MM.1S (cell line): ENCODE measurements around the gene SPATA6.
"Not testable (repeated sequence)": the region's sequence is repeated elsewhere in the genome, so short reads cannot be mapped to it uniquely, and the experiment has no call there.

ENCODE experiments used
- DNase-seq: peaks from one replicate; pipeline ENCODE4 v3.0.0-alpha.2; 2015
- H2AFZ ChIP-seq: fragments of 300-600 bp; sonication (generic); 2 replicates; pipeline ENCODE4 v1.6.0; 2016; ENCODE audit warnings: antibody characterized with exemption, low read length
- H3F3A ChIP-seq: fragments of 300-600 bp; sonication (generic); 2 replicates; pipeline ENCODE4 v1.6.1; 2016; ENCODE audit warnings: mild to moderate bottlenecking, antibody characterized with exemption, low read length, moderate library complexity, mixed read lengths; ENCODE audit not compliant: insufficient read depth
- H3K27ac ChIP-seq: fragments of 300-600 bp; sonication (generic); 2 replicates; pipeline ENCODE4 v1.5.1; 2016; ENCODE audit warnings: mild to moderate bottlenecking, low read length
- H3K27me3 ChIP-seq: fragments of 300-600 bp; sonication (generic); replicated peaks from 2 replicates; pipeline ENCODE4 v1.6.0; 2016; ENCODE audit warnings: low read length; ENCODE audit not compliant: insufficient read depth
- H3K36me3 ChIP-seq: fragments of 300-600 bp; sonication (generic); replicated peaks from 2 replicates; pipeline ENCODE4 v1.6.1; 2016; ENCODE audit warnings: mild to moderate bottlenecking, low read length, mixed read lengths; ENCODE audit not compliant: insufficient read depth
- H3K4me1 ChIP-seq: fragments of 300-600 bp; sonication (generic); 2 replicates; pipeline ENCODE4 v1.6.1; 2016; ENCODE audit warnings: low read length, mixed read lengths
- H3K4me2 ChIP-seq: fragments of 300-600 bp; sonication (generic); 2 replicates; pipeline ENCODE4 v1.6.0; 2016; ENCODE audit warnings: low read depth, low read length
- H3K4me3 ChIP-seq: fragments of 300-600 bp; sonication (generic); 2 replicates; pipeline ENCODE4 v1.5.1; 2016; ENCODE audit warnings: low read length, mixed read lengths
- H3K79me2 ChIP-seq: fragments of 300-600 bp; sonication (generic); 2 replicates; pipeline ENCODE4 v1.6.1; 2016; ENCODE audit warnings: mixed run types, low read length, mixed read lengths
- H3K9ac ChIP-seq: fragments of 300-600 bp; sonication (generic); 2 replicates; pipeline ENCODE4 v1.6.1; 2016; ENCODE audit warnings: low read length, mixed read lengths
- H3K9me2 ChIP-seq: fragments of 300-600 bp; sonication (generic); replicated peaks from 2 replicates; pipeline ENCODE4 v1.6.1; 2016; ENCODE audit warnings: mild to moderate bottlenecking, low read length, mixed read lengths; ENCODE audit not compliant: insufficient read depth
- H3K9me3 ChIP-seq: fragments of 300-600 bp; sonication (generic); replicated peaks from 2 replicates; pipeline ENCODE4 v1.6.1; 2016; ENCODE audit warnings: mild to moderate bottlenecking, low read length, mixed read lengths; ENCODE audit not compliant: insufficient read depth
- H4K20me1 ChIP-seq: fragments of 300-600 bp; sonication (generic); 2 replicates; pipeline ENCODE4 v1.6.1; 2016; ENCODE audit warnings: mild to moderate bottlenecking, low read length, moderate library complexity, mixed read lengths; ENCODE audit not compliant: insufficient read depth
- CTCF ChIP-seq: fragments of 300-600 bp; sonication (generic); IDR thresholded peaks from 2 replicates; pipeline ENCODE4 v1.5.1; 2016; ENCODE audit warnings: antibody characterized with exemption, low read length, mixed read lengths
- EZH2 ChIP-seq: fragments of 300-600 bp; sonication (generic); optimal IDR thresholded peaks from 2 replicates; pipeline ENCODE3; 2017; ENCODE audit warnings: low read depth, mild to moderate bottlenecking, antibody characterized with exemption, low read length, mixed read lengths
- EZH2phosphoT487 ChIP-seq: fragments of 300-600 bp; sonication (generic); IDR thresholded peaks from 2 replicates; pipeline ENCODE4 v1.6.1; 2018; ENCODE audit warnings: antibody characterized with exemption, low read length

The SPATA6 gene

GRCh38 chr1:48333316-48333715 lies 138.7 kb downstream of the SPATA6 start:
- Histone ChIP-seq H3K27ac (no peak overlapping the region), H3K4me1 (no peaks in the 10 kb centered on the region), H3K4me3 (no peak overlapping the region), H2AFZ (no peak overlapping the region), H3K79me2 (no peaks in the 10 kb centered on the region), H3K27me3 (no peaks in the 10 kb centered on the region), H3K9ac (no peak overlapping the region), H3K4me2 (no peak overlapping the region), H4K20me1 (no peaks in the 10 kb centered on the region; the same call in 1 of the 2 replicates), H3F3A (no peaks in the 10 kb centered on the region), H3K9me2 (no peaks in the 10 kb centered on the region), H3K9me3 (no peaks in the 10 kb centered on the region), H3K36me3 (no peaks in the 10 kb centered on the region)
- no peak for TF ChIP-seq EZH2phosphoT487
- no peak for TF ChIP-seq CTCF
- TF ChIP-seq EZH2: no peak
- no peak for DNase-seq

- Histone ChIP-seq H3K27me3 (no peaks in the 10 kb centered on the region), H3K9me2 (no peaks in the 10 kb centered on the region), H3K79me2 (no peaks in the 10 kb centered on the region), H3K36me3 (no peaks in the 10 kb centered on the region), H3K9me3 (no peaks in the 10 kb centered on the region), H3K27ac (no peak overlapping the region), H3K4me3 (no peak overlapping the region), H2AFZ (no peak overlapping the region), H4K20me1 (no peaks in the 10 kb centered on the region; the same call in 1 of the 2 replicates), H3F3A (no peaks in the 10 kb centered on the region), H3K9ac (no peak overlapping the region), H3K4me1 (no peaks in the 10 kb centered on the region), H3K4me2 (no peak overlapping the region)
- no peak for DNase-seq
- no peak for TF ChIP-seq EZH2phosphoT487
- TF ChIP-seq EZH2: no peak
Measured at GRCh38 chr1:48332115-48332514, 139.9 kb downstream of the SPATA6 start.

GRCh38 chr1:48329905-48330304 lies 142.1 kb downstream of the SPATA6 start:
- Histone ChIP-seq H4K20me1 (no peaks in the 10 kb centered on the region; the same call in 1 of the 2 replicates), H3K4me2 (no peak overlapping the region), H3F3A (no peaks in the 10 kb centered on the region), H3K9me3 (no peaks in the 10 kb centered on the region), H3K9me2 (no peaks in the 10 kb centered on the region), H3K4me1 (no peaks in the 10 kb centered on the region), H3K9ac (no peak overlapping the region), H3K36me3 (no peaks in the 10 kb centered on the region), H2AFZ (no peak overlapping the region), H3K4me3 (no peak overlapping the region), H3K27me3 (no peaks in the 10 kb centered on the region), H3K27ac (no peak overlapping the region), H3K79me2 (no peaks in the 10 kb centered on the region)
- DNase-seq: no peak
- TF ChIP-seq EZH2: no peak
- TF ChIP-seq CTCF: no peak
- TF ChIP-seq EZH2phosphoT487: no peak

GRCh38 chr1:48329486-48329885 lies 142.5 kb downstream of the SPATA6 start:
- H3K4me1 ChIP-seq: no peaks in the 10 kb centered on the region
- H3K36me3 ChIP-seq: no peaks in the 10 kb centered on the region
- H3K79me2 ChIP-seq: no peaks in the 10 kb centered on the region
- H4K20me1 ChIP-seq: no peaks in the 10 kb centered on the region; the same call in 1 of the 2 replicates
- DNase-seq: no peak
- no peaks in the 10 kb centered on the region for H3K9me3 ChIP-seq
- no peak overlapping the region for H3K4me2 ChIP-seq
- TF ChIP-seq EZH2phosphoT487 (no peak), CTCF (no peak), EZH2 (no peak)
- no peaks in the 10 kb centered on the region for H3F3A ChIP-seq
- no peak overlapping the region for H2AFZ ChIP-seq
- no peak overlapping the region for H3K9ac ChIP-seq
- H3K27ac ChIP-seq: no peak overlapping the region
- no peaks in the 10 kb centered on the region for H3K9me2 ChIP-seq
- no peaks in the 10 kb centered on the region for H3K27me3 ChIP-seq
- no peak overlapping the region for H3K4me3 ChIP-seq

GRCh38 chr1:48311829-48312228 lies 160.2 kb downstream of the SPATA6 start:
- not testable (repeated sequence) for H3K9me2 ChIP-seq, H3K9ac ChIP-seq, H3K4me3 ChIP-seq, H4K20me1 ChIP-seq, H3F3A ChIP-seq, H3K27ac ChIP-seq, H3K79me2 ChIP-seq, H3K9me3 ChIP-seq, H3K36me3 ChIP-seq, H3K4me2 ChIP-seq, H3K4me1 ChIP-seq, H2AFZ ChIP-seq, DNase-seq, H3K27me3 ChIP-seq
